Measurements from ENCODE around the gene PLCB4.
A peak's percentile ranks its signal among the peaks of the same experiment; 100 is the strongest.
"Not testable (repeated sequence)": the region's sequence is repeated elsewhere in the genome, so short reads cannot be mapped to it uniquely, and the experiment has no call there.

Gene PLCB4

DNA sequence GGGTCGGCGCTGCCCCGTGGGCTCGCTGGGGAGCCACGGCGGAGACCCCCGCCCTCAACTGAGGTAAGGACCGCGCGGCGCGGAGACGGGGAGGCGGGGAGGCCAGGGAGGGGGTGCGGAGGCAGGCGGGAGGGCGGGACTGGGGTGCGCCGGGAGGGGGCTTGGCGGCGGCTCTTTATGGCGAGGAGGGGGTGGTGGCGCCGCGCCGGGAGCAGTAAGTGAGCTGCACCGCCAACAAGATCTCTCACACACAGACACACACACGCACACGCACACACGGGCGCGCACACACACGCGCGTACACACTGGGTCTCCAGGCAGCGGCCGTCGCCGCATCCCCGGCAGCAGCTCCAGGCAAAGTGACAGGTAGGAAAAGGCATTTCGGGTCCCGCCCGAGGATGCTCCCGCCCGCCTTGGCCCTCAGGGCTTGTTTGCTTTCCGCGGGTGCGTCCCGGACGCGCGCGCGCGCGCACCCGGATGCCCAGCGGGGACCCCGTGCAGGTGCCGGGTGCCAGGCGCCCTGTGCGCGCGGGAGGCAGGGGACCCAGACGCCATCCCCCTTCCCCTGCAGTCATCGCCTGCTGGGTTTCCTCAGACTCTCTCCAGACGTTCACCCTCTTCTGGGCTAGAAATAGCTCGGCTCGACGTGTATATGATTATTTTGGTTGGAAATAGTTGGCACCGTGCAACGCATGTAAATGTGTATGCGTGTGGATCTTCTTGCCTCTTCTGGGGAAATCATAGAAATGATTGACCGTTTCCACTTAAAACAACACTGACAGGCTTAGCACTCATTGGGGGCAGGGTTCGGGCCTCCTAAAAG is at the start of gene PLCB4:
Gene PLCB4 (plus strand): TSS at position 247 of the 823 bp plus-strand sequence. CDS start 238,728 bp downstream, outside the sequence.
- peak; percentile 69 for DNase-seq (ENCODE audit: low spot score)

DNA sequence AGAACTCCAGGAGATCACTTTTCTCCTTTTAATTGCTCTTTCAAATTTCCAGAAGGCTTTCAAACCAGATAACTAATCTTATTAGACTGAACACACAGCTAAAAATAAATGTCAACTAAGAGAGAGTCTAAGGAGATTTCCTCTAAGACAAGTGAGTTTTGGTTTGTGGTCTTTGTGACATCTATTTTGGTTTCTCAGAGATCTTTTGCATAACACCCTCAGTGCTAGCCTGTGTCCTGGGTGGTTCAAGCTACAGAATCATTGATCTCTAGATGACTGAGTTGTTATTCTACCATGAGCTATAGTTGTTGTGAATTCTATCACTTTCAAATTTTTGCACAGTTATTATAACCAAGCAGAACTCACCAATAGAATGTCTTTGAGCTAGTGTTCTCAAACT is 49.1 kb upstream of the PLCB4 start:
- no peak for DNase-seq (ENCODE audit: low spot score)

DNA sequence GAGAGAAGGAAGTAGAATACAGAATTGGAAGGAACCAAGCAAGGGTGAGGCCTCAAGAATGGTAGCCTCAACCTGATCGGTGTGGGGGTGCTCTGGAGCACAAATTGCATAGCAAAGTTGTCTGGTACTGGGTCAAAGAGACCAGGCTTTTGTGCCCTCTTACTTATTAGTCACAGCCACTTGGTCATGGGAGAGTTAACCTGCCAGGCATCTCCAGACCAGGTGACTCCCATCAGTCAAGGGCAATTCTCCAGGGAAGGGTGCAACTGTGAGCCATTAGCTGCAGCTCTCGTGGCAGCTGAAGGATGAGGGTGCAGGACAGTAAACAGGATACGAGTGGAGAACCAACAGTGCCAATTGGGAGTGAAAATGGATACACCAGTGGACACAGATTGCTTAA is 47.7 kb upstream of the PLCB4 start:
- DNase-seq (ENCODE audit: low spot score): no peak

DNA sequence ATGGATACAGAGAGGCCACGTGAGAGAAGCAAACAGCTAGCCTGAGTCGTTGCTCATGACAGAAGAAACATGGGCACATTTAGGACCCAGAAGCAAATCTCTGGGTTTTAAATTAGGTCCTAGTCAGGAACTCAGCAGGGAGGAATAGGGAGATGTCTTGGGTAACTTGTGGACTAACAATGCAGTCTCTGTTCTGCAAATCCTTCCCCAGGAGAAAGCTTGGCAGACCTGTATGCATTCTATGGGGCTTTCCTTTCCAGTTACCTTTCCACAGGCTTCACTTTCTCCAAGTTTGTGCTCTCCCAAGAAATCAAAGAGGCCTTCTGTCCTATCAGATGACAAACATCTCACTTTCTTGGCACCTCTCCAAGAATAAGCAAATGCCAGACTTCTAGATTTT is 47.2 kb upstream of the PLCB4 start:
- no peak for DNase-seq (ENCODE audit: low spot score)

DNA sequence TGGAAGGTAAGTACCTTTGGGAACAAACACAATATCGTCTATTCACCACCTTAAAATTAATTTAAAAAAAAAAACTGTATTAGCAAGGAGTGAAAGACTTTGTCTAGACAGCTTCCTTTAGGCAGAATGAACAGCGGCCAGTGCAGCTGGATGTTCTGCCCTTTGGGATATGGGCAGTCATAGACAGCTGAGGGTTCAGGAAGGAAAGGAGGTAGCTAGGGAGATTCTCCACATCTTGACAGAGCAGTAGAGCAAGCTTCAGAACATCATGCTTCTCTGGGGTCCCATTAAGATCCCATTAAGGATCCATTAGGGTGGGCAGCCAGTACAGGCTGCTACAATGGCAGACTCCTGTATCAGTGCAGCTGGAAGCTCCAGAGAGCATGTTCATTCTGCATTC is 46.5 kb upstream of the PLCB4 start:
- no peak for DNase-seq (ENCODE audit: low spot score)

DNA sequence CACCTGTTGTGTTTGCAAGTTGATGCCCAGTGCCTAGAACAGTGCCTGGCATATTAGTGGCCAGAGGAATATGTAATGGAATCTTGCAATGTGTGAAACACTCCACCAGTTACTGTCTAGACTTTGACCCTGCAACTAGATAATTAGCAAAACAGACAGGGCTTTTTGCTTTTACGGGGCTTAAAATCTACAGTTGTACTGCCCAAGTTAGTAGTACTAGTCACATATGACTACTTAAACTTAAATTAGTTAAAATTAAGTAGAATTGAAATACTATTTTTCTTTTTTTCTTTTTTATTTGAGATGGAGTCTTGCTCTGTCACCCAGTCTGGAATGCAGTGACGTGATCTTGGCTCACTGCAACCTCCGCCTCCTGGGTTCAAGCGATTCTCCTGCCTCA is 44.3 kb upstream of the PLCB4 start:
- DNase-seq (ENCODE audit: low spot score): no peak

DNA sequence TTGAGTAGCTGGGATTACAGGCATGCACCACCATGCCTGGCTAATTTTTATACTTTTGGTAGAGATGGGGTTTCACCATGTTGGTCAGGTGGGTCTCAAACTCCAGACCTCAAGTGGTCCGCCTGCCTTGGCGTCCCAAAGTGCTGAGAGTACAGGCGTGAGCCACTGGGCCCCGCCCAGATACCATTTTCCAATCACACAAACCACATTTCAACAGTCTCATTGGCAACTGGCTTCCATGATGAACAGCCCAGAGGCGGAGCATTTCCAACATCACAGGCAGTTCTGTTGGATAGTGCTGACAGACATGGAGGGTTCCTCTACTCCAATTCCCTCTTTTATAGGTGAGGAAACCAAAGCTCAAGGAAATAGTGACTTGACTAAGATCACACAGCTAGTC is 43.9 kb upstream of the PLCB4 start:
- DNase-seq (ENCODE audit: low spot score): no peak

DNA sequence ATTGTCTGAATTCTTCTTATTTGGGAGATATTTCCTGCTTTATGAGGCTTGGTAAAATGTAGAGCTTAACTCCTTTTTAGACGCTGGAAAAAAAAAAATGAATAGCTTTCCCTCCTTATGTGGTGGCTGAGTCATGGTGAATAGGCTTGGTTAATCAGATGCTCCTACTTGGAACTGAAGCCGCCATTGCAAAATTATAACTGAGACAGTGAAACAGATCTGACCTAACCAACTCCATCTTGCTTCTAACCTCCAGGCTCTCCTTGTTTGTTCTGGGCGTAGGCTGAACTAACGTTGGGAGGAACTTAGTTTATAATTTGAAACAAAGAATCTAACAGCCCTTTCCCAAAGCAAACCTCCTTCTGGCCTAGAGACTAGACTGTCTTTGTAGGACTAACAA is 43.2 kb upstream of the PLCB4 start:
- no peak for DNase-seq (ENCODE audit: low spot score)

DNA sequence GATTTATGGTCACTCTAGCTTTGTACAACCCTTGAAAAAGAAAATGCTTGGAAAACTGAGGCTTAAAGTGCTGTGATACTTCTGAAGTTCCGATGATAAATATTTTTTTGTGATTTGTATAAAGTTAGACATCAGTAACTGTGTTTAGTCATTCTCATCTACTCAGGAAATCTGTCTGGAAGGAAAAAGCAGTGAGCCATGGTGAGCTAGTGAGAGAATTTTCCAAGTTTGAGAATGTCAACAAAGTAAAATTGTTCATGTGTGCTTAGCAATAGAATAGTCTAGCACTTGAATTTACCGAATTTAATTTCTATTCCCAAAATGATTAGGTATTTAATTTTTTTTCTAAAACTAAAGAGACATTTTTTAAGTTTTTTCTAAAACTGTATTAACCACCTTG is 41.3 kb upstream of the PLCB4 start:
- DNase-seq (ENCODE audit: low spot score): no peak

DNA sequence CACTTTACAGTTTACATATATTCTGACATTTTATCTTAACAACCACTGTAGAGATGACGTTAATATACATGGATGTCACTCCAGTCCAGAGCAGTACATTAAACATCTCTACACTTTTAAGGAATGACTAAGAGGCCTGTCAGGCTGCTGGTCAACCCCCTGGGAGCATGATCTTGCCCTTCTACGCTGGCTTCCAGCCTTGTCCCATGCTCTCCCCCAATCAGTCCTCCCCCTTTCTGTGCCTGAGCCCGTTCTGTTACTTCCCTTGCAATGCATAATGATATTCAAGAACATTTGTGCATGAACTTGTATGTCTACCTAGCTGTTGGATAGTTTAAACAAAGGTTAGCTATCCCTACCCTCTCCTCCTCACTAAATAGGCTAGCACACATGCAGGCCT is 40.5 kb upstream of the PLCB4 start:
- DNase-seq (ENCODE audit: low spot score): no peak

DNA sequence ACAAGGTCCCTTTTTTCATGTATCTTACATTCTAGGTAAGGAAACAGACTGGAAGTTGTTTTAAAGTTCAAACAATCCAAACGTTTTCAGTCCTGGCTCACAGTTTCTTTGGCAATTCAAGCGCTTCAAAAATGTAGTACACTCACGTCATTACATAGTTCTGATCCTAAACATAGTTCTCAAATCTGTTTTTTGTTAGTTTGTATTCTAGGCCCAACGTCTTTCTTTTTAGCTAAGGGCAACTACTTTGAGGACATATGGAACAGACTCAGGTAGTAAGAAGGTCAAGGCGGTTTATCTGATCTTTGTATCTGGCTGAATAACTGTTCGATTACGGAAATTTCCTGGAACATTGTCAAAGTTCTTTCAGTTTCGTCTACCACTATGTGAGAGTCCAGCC is 36.9 kb upstream of the PLCB4 start:
- DNase-seq (ENCODE audit: low spot score): no peak

DNA sequence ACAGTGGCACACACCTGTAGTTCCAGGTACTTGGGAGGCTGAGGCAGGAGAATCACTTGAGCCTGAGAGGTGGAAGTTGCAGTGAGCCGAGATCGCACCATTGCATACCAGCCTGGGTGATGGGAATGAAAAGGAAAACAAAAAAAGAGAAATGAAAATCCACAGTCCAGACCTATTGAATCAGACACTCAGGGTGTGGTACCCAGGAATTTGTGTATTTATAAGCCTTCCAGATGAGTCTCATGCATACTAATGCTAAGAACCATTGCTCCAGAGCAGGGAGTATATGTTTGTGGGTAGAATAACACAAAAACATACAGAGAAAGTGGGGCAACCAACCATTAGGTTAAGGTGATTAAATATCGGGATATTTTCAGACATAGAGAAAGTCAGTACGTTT is 36.1 kb upstream of the PLCB4 start:
- no peak for DNase-seq (ENCODE audit: low spot score)

DNA sequence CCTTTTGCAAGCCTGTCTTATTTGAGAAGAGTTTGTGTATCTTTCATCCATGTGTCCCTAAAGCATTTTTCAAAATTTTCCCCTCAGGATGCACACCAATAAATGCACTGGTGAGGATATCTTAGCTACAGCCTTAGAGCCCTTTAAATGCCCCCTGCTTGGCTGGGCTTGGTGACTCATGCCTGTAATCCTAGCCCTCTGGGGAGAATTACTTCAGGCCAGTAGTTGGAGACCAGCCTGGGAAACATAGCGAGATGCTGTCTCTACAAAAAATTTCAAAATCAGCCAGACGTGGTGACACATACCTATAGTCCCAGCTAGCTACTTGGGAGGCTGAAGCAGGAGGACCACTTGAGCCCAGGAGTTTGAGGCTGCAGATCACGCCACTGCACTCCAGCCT is 33.8 kb upstream of the PLCB4 start:
- peak; percentile 42 for DNase-seq (ENCODE audit: low spot score)

DNA sequence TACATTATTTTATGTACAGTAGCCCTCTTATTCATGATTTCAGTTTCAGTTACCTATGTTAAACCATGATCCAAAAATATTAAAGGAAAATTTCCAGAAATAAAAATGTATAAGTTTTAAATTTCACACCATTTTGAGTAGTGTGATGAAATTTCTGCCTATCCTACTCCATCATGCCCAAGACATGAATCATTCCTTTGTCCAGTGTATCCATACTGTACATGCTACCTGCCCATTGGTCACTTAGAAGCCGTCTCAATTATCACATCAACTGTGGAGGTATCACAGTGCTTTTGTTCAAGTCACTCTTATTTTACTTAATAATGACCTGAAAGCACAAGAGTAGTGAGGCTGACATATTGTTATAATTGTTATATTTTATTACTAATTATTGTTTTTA is 32.3 kb upstream of the PLCB4 start:
- DNase-seq (ENCODE audit: low spot score): no peak

DNA sequence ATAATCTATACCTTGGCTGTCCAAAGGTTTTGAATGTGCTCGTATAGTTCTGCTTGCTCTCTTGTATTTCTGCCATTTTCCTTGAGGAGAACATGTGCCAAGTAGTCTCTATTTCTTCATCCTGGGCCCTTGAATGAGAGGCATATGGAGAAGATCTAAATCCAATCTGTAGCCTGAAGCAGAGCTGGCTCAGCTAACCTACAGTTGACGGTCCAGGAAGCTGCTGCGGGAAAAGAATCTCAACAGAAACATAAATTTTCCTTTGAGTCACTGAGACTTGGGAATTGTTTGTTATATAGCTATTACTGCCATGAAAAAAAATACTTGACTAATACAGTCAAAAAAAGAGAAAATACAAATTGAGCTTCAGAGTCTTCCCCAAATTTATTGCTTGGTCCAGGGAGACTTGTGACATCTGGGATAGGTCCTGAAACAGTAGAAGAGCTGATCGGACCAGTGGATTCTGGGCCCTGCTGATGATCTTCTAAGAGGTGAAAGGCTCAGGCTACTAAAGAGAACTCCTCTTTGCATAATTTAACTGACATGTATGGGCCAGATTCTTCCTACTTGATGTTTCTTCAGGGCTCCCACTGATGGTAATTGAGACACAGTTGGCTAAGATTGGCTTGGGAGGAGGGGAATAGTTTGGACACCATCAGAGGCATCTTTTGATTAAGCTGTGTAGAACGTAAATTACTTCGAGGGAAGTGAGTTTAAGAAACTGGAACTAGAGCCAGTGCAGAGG is 29.9 kb upstream of the PLCB4 start:
- no peak for DNase-seq (ENCODE audit: low spot score)

DNA sequence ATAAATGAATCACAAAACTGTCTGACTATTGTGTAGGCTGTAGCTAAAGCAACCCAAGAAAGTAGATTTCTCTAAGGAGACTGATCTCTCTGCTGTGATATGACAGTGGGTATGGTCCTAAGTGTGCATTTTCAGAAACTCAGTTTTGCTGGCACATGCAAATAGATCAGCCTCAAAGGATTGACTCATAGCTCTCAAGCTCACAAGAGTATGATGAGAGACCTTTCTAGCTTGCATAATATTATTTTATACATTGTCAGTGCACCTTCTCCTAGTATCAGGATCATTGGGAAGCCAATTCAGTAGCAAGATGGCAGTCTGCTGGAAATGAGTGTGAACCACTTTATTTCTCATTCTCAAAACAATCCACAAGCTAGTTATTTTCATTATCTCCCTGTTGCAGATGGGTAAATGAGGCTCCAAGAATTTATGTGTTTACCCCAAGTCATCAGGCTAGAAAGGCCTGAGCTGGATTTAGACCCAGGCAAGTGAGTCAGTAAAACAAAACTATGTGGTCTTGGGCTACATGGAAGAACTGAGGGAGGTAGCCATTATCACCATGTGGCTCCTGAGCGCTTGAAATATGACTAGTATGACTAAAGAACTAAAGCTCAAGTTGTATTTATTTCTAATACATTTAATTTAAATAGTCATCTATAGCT is 27.9 kb upstream of the PLCB4 start:
- no peak for DNase-seq (ENCODE audit: low spot score)

DNA sequence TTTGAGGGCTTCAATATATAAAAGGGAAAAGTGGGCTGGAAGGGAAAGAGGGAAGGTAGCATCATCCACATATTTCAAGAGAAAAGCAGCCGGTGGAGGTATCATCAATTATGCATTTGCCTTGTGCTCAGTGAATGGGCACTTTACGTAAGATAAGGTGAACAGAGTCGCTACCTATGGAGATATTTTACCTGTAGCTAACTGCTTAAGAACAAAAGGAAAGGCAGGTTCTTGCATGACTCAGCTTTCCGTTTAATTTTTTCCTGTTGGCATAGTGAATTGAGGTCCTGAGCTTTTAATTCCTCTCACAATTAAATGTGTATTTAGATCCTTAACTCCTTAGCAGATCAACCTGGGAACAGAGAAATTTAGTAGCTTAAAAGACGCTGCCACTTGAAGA is 25.5 kb upstream of the PLCB4 start:
- DNase-seq (ENCODE audit: low spot score): no peak

DNA sequence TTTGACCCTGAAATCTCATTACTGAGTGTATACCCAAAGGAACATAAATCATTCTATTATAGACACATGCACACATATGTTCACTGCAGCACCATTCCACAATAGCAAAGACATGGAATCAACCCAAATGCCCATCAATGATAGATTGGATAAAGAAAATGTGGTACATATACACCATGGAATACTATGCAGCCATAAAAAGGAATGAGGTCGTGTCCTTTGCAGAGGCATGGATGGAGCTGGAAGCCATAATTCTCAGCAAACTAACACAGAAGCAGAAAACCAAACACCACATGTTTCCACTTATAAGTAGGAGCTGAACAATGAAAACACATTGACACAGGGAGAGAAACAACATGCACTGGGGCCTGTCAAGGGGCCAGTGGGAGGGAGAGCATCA is 21.0 kb upstream of the PLCB4 start:
- not testable (repeated sequence) for DNase-seq (ENCODE audit: low spot score)

DNA sequence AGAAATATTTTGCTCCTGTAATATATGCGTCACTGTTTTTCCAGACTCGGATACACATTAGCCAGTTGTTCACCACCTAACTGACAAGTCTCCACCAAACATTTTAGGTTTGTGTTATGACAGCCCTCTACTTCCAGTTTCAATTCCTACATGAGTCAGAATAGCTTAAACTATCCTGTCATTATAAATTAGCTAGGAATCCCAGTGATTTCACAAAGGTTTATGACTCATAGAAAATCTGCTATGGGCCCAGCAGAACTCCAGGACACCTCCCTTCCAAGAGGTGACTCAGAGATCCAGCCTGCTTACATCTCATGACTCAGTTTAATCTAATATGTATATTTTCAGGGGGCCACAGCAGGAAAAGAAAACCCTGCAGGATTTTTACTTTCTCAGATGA is 17.4 kb upstream of the PLCB4 start:
- peak; percentile 81 for DNase-seq (ENCODE audit: low spot score)

DNA sequence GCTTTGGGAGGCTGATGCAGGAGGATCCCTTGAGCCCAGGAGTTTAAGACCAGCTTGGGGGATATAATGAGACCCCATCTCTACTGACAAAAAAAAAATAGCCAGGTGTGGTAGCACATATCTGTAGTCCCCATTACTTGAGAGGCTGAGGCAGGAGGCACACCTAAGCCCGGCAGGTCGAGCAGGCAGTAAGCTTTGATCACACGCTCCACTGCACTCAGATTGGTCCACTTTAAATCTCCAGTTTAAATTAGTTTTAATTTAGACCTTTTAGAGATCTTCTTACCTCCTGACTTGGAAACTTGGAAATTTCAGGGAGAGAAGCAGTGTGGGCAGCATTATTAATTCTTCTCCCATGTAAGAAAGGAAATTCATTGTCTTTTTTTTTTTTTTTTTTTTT is 16.8 kb upstream of the PLCB4 start:
- no peak for DNase-seq (ENCODE audit: low spot score)

DNA sequence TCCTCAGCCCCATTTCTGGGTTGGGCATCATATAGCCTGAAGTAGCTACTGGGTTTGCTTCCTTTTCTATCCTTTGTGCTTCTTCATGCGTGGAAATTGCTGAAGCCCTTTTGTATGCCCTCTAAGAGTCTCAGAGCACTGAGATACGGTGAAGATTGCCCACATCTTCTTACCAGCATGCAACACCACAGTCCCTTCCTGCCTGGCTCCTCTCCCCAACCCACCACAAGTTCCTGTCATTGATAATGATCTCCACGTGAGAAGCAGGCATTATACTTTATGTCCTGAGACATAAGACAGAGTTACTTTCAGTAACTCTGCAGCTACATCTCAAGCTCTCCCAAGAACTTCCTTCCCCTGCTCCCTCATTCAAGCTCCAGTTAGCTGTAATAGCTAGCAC is 15.8 kb upstream of the PLCB4 start:
- DNase-seq (ENCODE audit: low spot score): no peak

DNA sequence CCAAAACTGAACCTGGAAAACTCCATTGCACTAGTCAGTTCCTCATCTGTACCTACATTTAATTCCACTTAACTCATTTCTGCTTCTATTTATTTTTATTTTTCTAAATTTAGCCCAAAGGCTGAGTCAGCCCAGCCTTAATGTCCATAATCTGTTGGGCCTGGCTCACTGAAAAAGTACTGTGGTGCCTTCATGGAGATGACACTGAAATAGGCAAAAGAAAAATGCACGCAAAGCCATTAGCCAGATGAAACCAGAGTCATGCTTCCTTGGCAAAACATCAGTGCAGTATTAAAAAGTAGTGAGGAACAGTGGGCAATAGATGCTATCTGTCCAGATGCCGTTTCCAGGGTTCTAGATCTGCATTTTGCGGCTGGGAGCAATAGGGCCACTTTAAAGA is 14.7 kb upstream of the PLCB4 start:
- DNase-seq (ENCODE audit: low spot score): no peak

DNA sequence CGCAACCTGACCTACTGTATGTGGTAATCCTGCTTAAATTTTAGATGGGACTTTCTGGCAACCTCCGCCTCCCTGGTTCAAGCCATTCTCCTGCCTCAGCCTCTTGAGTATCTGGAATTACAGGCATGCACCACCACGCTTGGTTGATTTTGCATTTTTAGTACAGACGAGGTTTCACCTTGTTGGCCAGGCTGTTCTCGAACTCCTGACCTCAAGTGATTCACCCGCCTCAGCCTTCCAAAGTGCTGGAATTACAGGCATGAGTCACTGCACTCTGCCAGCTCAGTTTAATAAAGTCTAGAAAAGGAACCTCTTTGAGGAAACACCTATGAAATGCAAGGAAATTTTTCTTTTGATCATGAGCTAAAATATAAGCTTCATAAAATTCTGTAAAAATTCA is 9.0 kb upstream of the PLCB4 start:
- DNase-seq (ENCODE audit: low spot score): no peak

Measured in LoVo (cell line).